Stimulated activated CD4-positive, alpha-beta T cell treated with anti-CD3 and anti-CD28 coated beads, Interleukin-12 subunit alpha, Interleukin-12 subunit beta, amount 100 ng/mL, for 4 hours (primary cell): ENCODE results near the gene ZNF277.

Source experiments
- DNase-seq: peaks from one replicate; pipeline ENCODE4 v3.0.0-alpha.2; 2020

ZNF277 gene

GRCh38 chr7:112185005-112185834 lies 21.3 kb upstream of the ZNF277 start:
- DNase-seq, result no peak

DNA sequence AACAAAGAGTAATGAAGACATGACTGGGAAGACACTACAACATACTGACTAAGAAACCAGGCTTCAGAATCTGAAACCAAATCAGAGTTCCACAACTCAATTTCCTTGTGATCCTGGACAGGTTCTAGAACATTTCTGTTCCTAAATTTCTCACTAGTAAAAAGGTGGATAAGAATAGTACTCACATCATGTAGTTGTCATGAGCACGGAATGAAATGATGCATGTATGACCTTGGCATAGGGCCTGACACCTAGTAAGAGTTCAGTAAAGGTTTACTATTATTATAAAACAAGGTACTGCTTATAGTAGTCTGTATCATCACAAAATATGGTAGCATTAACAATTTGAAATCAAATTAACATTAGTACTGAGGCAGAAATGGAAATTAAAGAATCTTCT lies 20.2 kb upstream of the ZNF277 start:
- DNase-seq, result no peak

GRCh38 chr7:112188257-112188656 lies 18.2 kb upstream of the ZNF277 start:
- no peak for DNase-seq

GRCh38 chr7:112189691-112190090 lies 16.8 kb upstream of the ZNF277 start:
- no peak for DNase-seq

GRCh38 chr7:112190120-112190519 lies 16.4 kb upstream of the ZNF277 start:
- no peak for DNase-seq

GRCh38 chr7:112192236-112193154 lies 14.0 kb upstream of the ZNF277 start:
- no peak for DNase-seq

- DNase-seq, result no peak
Measured at GRCh38 chr7:112193915-112194502, 12.5 kb upstream of the ZNF277 start.

GRCh38 chr7:112195717-112196116 lies 10.8 kb upstream of the ZNF277 start:
- no peak for DNase-seq

DNA sequence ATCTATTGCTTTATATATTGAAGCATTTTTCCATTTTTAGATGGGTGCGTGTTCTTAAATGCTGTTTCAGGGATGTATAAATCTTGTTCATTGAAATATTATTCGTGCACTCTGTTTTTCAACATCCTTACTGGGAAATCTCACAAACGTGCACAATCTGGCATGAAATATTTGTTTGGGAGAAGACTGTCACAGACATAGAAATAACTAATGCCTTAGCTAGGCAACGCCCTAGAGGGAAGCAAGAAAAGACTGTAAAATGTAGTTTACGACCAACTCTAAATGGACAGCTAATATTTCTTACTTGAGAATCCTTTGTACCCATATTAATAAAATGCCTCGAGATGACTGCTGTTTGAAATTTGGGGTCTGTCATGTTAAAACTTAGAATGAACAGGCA lies 9.2 kb upstream of the ZNF277 start:
- DNase-seq, result no peak

DNA sequence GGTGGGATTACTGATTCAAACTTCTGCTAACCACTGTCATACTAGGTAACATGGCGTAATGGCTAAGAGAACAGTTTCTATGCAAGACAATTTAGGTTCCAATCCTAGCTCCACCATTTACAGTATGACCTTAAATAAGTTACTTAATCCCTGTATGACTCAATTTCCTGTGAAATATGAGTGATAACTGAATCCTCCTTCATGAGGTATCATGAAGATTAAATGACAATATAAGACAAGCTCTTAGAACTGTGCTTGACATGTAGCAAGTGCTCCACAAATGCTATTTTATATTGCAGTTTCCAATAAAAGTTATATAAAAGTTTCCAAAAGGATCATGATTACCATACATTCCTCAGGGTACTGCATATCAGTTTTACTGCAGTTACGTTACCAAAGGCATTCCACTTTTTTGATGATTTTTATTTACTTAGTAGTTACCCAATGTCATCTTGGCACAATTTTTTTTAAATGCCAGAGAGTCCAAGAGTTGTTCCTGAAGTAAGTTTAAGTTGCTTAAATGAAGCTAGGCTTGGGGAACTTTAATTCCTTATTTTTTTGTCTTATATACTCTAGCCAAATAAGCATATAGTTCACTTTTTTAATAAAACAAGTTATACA lies 7.3 kb upstream of the ZNF277 start:
- DNase-seq, result no peak

GRCh38 chr7:112199672-112200071 lies 6.8 kb upstream of the ZNF277 start:
- no peak for DNase-seq

- DNase-seq, result no peak
Measured at GRCh38 chr7:112201411-112201810, 5.1 kb upstream of the ZNF277 start.

- DNase-seq, result no peak
Measured at GRCh38 chr7:112201839-112202238, 4.7 kb upstream of the ZNF277 start.

GRCh38 chr7:112202816-112203215 lies 3.7 kb upstream of the ZNF277 start:
- DNase-seq, result peak; percentile 12

DNA sequence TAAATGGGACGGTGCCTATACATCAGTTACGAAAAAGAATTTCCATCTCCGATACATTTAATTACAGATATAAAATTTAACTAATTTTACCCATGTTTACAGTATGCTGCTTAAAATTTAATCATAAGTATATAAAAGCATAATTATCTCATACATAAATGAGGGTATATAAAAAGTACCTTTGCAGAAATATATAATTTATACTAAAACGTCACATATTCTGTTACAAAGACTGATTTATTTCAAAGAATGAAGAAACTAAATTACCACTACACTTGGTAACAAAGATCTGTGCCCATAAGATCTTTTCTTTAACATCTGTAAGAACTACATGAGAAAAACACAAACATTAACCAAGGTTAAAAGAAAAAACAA lies 3.1 kb upstream of the ZNF277 start:
- DNase-seq, result no peak

- no peak for DNase-seq
Measured at GRCh38 chr7:112204499-112205342, 1.8 kb upstream of the ZNF277 start.

DNA sequence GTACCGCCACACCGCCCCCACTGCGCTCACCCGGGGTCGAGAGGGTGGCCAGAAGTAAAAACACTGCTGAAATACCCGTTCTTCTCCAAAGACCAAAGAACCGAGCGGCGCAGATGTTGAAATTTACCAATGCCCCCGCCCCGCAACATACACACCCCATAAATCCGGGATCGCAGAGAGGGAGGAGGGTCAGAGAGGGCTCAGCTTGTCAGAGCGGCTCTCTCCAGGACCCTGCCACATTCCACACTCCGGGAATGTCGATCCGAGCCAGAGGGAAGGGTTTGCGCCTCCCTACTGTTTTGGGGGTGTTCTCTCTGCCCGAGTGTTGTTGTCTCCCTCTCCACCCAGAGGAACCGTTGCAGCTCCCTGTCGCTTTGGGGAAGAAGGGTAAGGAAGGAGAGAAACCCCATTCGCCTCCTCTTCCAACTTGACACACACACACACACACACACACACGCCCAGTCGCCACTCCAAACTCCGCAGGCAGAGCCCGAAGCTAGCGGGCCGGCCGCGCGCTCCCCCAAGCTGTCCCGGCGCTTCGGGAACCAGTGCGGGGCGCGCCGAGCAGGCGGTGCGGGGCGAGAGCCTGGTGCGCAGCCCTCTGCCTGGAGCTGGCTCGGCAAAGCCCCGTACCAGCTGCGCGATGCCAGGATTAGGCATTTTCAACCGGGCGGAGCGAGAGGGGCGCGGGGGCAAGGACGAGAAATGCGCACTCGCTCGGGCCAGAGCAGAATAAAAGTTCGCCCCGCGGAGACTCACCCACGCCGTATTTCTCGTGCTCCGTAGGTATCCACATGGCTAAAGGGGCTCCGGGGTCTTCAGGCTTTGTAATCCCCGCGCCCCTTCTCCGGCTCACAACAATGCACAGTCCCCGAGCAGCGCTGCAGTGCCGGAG lies 905 bp upstream of the ZNF277 start:
- peak; percentile 44 for DNase-seq

GRCh38 chr7:112206991-112207592 lies 597 bp downstream of the ZNF277 start:
- no peak for DNase-seq

DNA sequence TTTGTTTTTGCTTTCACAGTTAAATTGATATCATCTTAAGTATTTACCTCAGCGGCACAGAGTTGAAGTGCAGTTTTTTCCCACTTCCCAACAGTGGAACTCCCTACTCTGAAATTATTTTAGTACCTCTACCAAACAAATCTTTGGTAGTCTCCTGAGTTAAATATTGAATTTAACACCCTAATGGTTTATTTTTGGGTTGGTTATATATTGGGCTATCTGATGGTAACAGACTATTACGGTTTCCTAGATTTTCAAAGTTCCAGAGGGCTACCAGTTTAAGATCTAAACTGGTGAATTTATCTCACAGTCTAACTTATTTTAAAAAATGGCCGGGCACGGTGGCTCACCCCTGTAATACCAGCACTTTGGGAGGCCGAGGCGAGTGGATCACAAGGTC lies 1.3 kb downstream of the ZNF277 start:
- DNase-seq, result no peak

- DNase-seq, result no peak
Measured at GRCh38 chr7:112211348-112211907, 4.9 kb downstream of the ZNF277 start.
